Lower leg skin (tissue), 4 donors: ENCODE results near the gene CLEC7A. TPM values are rescaled to one million over a fixed set of nuclear protein-coding genes. Genes with fewer than 3 reads are reported as not detected.

Experiments used
- DNase-seq, 2 donors: peaks; one replicate each; pipeline ENCODE4 v3.0.0-alpha.2; 2019; ENCODE audit warnings: low spot score in 2 of 2
- H3K4me3 ChIP-seq: fragments of 200-600 bp; sonication (generic); 2 replicates; pipeline ENCODE4 v1.5.1; 2017; ENCODE audit warnings: mild to moderate bottlenecking, low read depth; ENCODE audit not compliant: poor library complexity, severe bottlenecking
- POLR2A ChIP-seq, 2 donors: fragments of 450-650 bp; IDR thresholded peaks; one replicate each; pipeline ENCODE4 v1.6.1; 2016 to 2017; ENCODE audit warnings: antibody characterized with exemption in 2 of 2, mild to moderate bottlenecking in 1 of 2, moderate library complexity in 1 of 2
- WGBS, 2 donors: methylation state at CpG; one replicate each; pipeline ENCODE4 v1.1.5; 2018; 5-methylcytosine and 5-hydroxymethylcytosine counted together
- intact Hi-C: fragments of 100-400 bp; cut with DNase I; formaldehyde crosslinking; loops from one replicate; pipeline ENCODE4 v1.15.0; 2023; ENCODE audit warnings: low total_unique reads
- total RNA-seq, 4 donors: library from RNA; depleted of rRNA; stranded (reverse); fragments of >200 nt; gene quantifications; one replicate each; pipeline ENCODE4 v1.1.0, GENCODE V29; 2016
- TF ChIP-seq, protein P1 (sequence below), 3 donors: fragments of 450-650 bp; IDR thresholded peaks; one replicate each; pipeline ENCODE4 v1.5.1; 2016; ENCODE audit warnings: antibody characterized with exemption in 3 of 3, mild to moderate bottlenecking in 3 of 3, moderate library complexity in 2 of 3

Gene CLEC7A
- total RNA-seq, 4 donors from 2014 or later = 4.8 to 14.1 (median 6.7) TPM

DNA sequence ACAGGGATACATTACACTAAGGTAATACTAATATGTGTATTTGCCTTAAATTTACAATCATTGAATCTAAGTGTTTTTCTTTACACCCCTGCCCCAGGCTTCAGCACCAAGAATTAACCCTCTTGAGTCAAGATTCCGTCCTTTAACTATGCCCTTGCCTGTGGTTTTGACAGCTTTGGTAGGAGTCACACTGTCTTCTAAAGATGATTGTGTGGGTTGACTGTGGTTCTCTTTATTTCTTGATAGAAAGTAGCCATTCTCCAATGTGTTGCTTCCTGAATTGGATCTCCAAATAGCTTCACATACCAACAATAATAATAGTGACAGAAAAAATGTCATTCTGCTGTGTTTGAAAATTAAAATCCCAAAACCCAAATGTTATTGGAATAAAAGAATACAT is 3.6 kb downstream of the CLEC7A start:
- intact Hi-C loops = no loop called here
- H3K4me3 ChIP-seq = no peak overlapping the region
- no peak for DNase-seq
- TF ChIP-seq, protein P1, sequence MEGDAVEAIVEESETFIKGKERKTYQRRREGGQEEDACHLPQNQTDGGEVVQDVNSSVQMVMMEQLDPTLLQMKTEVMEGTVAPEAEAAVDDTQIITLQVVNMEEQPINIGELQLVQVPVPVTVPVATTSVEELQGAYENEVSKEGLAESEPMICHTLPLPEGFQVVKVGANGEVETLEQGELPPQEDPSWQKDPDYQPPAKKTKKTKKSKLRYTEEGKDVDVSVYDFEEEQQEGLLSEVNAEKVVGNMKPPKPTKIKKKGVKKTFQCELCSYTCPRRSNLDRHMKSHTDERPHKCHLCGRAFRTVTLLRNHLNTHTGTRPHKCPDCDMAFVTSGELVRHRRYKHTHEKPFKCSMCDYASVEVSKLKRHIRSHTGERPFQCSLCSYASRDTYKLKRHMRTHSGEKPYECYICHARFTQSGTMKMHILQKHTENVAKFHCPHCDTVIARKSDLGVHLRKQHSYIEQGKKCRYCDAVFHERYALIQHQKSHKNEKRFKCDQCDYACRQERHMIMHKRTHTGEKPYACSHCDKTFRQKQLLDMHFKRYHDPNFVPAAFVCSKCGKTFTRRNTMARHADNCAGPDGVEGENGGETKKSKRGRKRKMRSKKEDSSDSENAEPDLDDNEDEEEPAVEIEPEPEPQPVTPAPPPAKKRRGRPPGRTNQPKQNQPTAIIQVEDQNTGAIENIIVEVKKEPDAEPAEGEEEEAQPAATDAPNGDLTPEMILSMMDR (IDR thresholded peaks at IDR 0.05) = no peak
- no peak for TF ChIP-seq POLR2A (IDR thresholded peaks at IDR 0.05)
- 76 to 81% methylated on average over 1 of the region's 1 CpG for WGBS, 2 donors

DNA sequence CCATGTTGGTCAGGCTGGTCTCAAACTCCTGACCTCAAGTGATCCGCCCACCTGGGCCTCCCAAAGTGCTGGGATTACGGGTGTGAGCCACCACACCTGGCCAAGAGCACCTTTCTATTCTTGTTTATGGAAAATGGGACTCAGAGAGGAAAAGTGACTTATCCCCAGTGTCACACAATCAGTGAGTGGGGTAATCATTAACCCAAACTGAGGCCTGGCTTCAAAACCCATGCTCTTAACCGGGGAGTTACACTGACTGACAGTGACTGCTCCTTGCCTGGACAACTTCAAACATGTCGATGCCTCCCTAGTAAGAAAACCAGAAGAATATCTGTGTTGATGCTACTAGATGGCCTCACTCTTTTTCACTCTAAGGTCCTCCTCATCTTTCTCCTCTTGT is 7.3 kb downstream of the CLEC7A start:
- 91 to 97% methylated on average over 4 of the region's 4 CpGs for WGBS, 2 donors
- TF ChIP-seq, protein P1 (IDR thresholded peaks at IDR 0.05) = no peak
- TF ChIP-seq POLR2A (IDR thresholded peaks at IDR 0.05) = no peak
- intact Hi-C loops = no loop called here
- H3K4me3 ChIP-seq = no peak overlapping the region
- no peak for DNase-seq

DNA sequence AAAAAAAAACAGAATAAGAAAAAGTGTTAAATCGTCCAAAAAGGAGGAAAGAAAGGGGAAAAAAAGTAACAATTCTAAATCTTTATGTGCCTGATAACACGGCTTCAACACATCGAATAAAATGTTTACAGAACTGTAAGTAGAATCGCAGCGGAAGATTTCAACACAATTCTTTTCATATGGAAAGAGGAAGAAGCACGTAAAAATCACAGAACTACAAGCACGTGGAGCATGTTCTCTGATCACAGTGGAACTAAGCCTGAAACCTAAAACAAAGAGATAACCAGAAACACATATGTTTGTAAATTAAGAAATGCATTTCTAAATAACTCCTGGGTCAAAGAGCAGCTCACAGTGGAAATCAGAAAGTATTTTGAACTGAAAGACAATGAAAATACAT is 8.7 kb downstream of the CLEC7A start:
- WGBS, 2 donors = 47 to 60% methylated on average over 7 of the region's 7 CpGs
- no peak overlapping the region for H3K4me3 ChIP-seq
- no peak for DNase-seq
- intact Hi-C loops = no loop called here
- TF ChIP-seq, protein P1 (IDR thresholded peaks at IDR 0.05) = no peak
- TF ChIP-seq POLR2A (IDR thresholded peaks at IDR 0.05) = no peak

GRCh38 chr12:10119066-10119465 is 10.9 kb downstream of the CLEC7A start:
- DNase-seq = no peak
- TF ChIP-seq, protein P1 (IDR thresholded peaks at IDR 0.05) = no peak
- TF ChIP-seq POLR2A (IDR thresholded peaks at IDR 0.05) = no peak
- intact Hi-C loops = no loop called here
- WGBS, 2 donors = 87% methylated on average over 3 of the region's 3 CpGs
- H3K4me3 ChIP-seq = no peak overlapping the region

- intact Hi-C loops = no loop called here
- WGBS, 2 donors = 64 to 71% methylated on average over 7 of the region's 7 CpGs
- DNase-seq = no peak
- no peak overlapping the region for H3K4me3 ChIP-seq
- TF ChIP-seq, protein P1 (IDR thresholded peaks at IDR 0.05) = no peak
- no peak for TF ChIP-seq POLR2A (IDR thresholded peaks at IDR 0.05)
These were observed 14.1 kb downstream of the CLEC7A start for GRCh38 chr12:10115890-10116289.

GRCh38 chr12:10115311-10115710 is 14.7 kb downstream of the CLEC7A start:
- intact Hi-C loops = no loop called here
- TF ChIP-seq, protein P1 (IDR thresholded peaks at IDR 0.05) = no peak

More at GRCh38 chr12:10115311-10115710, 14.7 kb downstream of the CLEC7A start:
- H3K4me3 ChIP-seq = no peak overlapping the region
- DNase-seq = no peak
- 90 to 95% methylated on average over 15 of the region's 15 CpGs for WGBS, 2 donors
